GM11168 (cell line): ENCODE measurements around the gene FOXD4L4.
"Not testable (repeated sequence)": the region's sequence is repeated elsewhere in the genome, so short reads cannot be mapped to it uniquely, and the experiment has no call there.

ENCODE experiments used
- in situ Hi-C: fragments of 300-500 bp; cut with MboI; formaldehyde crosslinking; loops from one replicate; pipeline ENCODE4 v1.12.0; 2022; ENCODE audit warnings: low sequenced_read_pairs; ENCODE audit not compliant: unreplicated experiment

FOXD4L4 gene

DNA sequence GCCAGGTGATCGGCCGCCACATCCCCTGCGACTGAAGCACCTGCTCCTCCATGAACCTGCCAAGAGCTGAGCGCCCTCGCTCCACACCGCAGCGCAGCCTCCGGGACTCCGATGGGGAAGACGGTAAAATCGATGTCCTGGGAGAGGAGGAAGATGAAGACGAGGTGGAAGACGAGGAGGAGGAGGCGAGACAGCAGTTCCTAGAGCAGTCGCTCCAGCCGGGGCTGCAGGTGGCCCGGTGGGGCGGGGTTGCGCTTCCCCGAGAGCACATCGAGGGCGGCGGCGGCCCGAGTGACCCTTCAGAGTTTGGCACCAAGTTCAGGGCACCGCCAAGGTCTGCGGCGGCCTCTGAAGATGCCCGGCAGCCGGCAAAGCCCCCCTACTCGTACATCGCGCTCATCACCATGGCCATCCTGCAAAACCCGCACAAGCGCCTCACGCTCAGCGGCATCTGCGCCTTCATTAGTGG lies at the start of gene FOXD4L4:
FOXD4L4 (plus strand) TSS at position 51 of the 469 bp plus-strand sequence; CDS start at position 51, 0 bp downstream.
- in situ Hi-C loops: loop anchor here (5.0 kb wide), 1 partner anchor 450 kb away; the partner anchor contains the start of gene FOXD4L5

DNA sequence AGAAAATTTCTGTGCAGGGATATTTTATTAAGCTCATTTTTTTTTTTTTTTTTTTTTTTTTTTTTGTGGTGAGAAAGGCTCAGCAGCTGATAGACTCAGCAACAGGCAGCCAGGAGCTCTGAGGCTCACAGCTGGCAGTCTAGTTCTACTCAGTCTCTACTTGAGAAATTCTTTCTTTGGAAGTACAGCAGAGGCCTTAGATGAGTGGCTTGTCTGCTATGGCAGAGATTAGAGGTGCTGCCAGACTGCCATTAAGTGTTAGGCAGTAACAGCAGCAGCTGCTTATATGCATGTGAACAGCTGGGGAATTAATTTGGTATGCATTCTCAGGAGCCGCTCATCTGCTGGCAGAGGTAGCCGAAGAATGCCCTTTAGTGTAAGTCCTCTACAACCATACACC lies 33.4 kb upstream of the FOXD4L4 start:
- in situ Hi-C loops: not testable (repeated sequence)

DNA sequence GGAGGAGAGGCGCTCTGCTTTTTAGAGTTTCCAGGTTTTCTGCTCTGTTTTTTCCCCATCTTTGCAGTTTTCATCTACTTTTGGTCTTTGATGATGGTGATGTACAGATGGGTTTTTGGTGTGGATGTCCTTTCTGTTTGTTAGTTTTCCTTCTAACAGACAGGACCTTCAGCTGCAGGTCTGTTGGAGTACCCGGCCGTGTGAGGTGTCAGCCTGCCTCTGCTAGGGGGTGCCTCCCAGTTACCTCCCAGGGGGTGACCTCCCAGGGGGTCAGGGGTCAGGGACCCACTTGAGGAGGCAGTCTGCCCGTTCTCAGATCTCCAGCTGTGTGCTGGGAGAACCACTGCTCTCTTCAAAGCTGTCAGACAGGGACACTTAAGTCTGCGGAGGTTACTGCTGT lies 22.5 kb upstream of the FOXD4L4 start:
- in situ Hi-C loops: not testable (repeated sequence)

DNA sequence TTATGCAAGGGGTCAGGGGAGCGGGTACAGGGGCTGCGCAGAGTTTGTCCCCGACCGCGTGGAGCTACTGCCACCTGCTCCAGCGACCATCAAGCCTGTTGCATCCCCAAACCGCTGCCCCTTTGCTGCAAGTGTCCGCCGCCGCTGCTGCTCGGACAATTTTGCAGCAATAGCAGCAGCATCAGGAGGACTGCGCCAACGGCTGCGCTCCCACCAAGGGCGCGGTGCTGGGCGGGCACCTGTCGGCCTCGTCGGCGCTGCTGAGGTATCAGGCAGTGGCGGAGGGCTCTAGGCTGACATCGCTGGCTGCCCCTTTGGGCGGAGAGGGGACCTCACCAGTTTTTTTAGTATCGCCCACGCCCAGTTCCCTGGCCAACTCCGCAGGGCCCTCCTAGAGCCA lies 1.2 kb downstream of the FOXD4L4 start:
- in situ Hi-C loops: loop anchor here (5.0 kb wide), 1 partner anchor 451 kb away; the partner anchor contains the start of gene FOXD4L5
